K562 (cell line): Measurements from ENCODE around the gene PI4KA. TPM values are rescaled to one million over a fixed set of nuclear protein-coding genes. Genes with fewer than 3 reads are reported as not detected.
A peak's percentile ranks its signal among the peaks of the same experiment; 100 is the strongest.

Experiments used
- AFF4 ChIP-seq: sonication (generic); formaldehyde crosslinking; IDR thresholded peaks from 2 replicates; pipeline ENCODE4 v1.8.0; 2023; ENCODE audit warnings: mild to moderate bottlenecking, missing genetic modification reagents
- FUS ChIP-seq: fragments of 200-400 bp; formaldehyde crosslinking; optimal IDR thresholded peaks from 2 replicates; pipeline ENCODE3; 2017; ENCODE audit warnings: low read depth, low read length
- GATAD2B ChIP-seq: fragments of 450-650 bp; IDR thresholded peaks from 2 replicates; pipeline ENCODE4 v1.6.1; 2017; ENCODE audit warnings: mild to moderate bottlenecking, borderline replicate concordance
- HBP1 ChIP-seq: fragments of 450-650 bp; formaldehyde crosslinking; IDR thresholded peaks from 2 replicates; pipeline ENCODE4 v1.4.0; 2022; ENCODE audit warnings: missing genetic modification characterization
- HCFC1 ChIP-seq: IDR thresholded peaks from 2 replicates; pipeline ENCODE4 v1.6.1; 2012; ENCODE audit warnings: low read depth, low read length, improper control_type of control experiment
- HMG20B ChIP-seq: fragments of 250-450 bp; sonication (Bioruptor Pico); IDR thresholded peaks from 2 replicates; pipeline ENCODE4 v1.5.0; 2021; ENCODE audit warnings: mild to moderate bottlenecking
- MAFK ChIP-seq: IDR thresholded peaks from 2 replicates; pipeline ENCODE4 v1.6.1; 2011; ENCODE audit warnings: low read length, improper control_type of control experiment
- MECOM ChIP-seq: fragments of 250-450 bp; sonication (Bioruptor Pico); IDR thresholded peaks from 2 replicates; pipeline ENCODE4 v1.8.0; 2022; ENCODE audit warnings: inconsistent platforms
- MYNN ChIP-seq, 2 experiments: sonication (generic); formaldehyde crosslinking in 1 of 2; IDR thresholded peaks; 2 replicates each; pipeline versions ENCODE4 v1.5.0 to v1.6.1; 2016 to 2020; ENCODE audit warnings: antibody characterized with exemption in 1 of 2, missing genetic modification reagents in 1 of 2
- NCOA4 ChIP-seq: fragments of 450-650 bp; IDR thresholded peaks from 2 replicates; pipeline ENCODE4 v1.6.1; 2018; ENCODE audit warnings: mild to moderate bottlenecking; ENCODE audit not compliant: partially characterized antibody
- NCOA6 ChIP-seq: fragments of 450-650 bp; IDR thresholded peaks from 2 replicates; pipeline ENCODE4 v1.6.1; 2017; ENCODE audit warnings: mild to moderate bottlenecking
- NRF1 ChIP-seq, 2 experiments: fragments of 450-650 bp; IDR thresholded peaks in 1 of 2; conservative IDR thresholded peaks in 1 of 2; 2 replicates each; pipeline ENCODE4 v1.6.1; 2014; ENCODE audit warnings: mild to moderate bottlenecking in 2 of 2
- SIRT6 ChIP-seq: IDR thresholded peaks from one replicate; pipeline ENCODE4 v1.6.1; 2012; ENCODE audit warnings: low read depth, mild to moderate bottlenecking, control low read depth, inconsistent platforms, low read length, moderate library complexity
- TAF1 ChIP-seq: IDR thresholded peaks from 2 replicates; pipeline ENCODE4 v1.6.1; 2011; ENCODE audit warnings: mild to moderate bottlenecking, low read length, moderate library complexity; ENCODE audit not compliant: insufficient read depth, control insufficient read depth, severe bottlenecking; ENCODE audit errors: extremely low read depth
- ZKSCAN8 ChIP-seq: fragments of 200-800 bp; sonication (Bioruptor generic); IDR thresholded peaks from 2 replicates; pipeline ENCODE4 v1.6.1; 2016; ENCODE audit warnings: missing genetic modification characterization, missing compliant biosample characterization
- ZNF79 ChIP-seq: fragments of 250-450 bp; sonication (Bioruptor Pico); IDR thresholded peaks from 2 replicates; pipeline ENCODE4 v1.4.0; 2020; ENCODE audit warnings: low read depth, mild to moderate bottlenecking, moderate library complexity
- polyA plus RNA-seq, 8 experiments: library from polyadenylated mRNA; depleted of rRNA in 4 of 8; stranded (reverse) in 5 of 8; unstranded in 3 of 8; fragments of >200 nt; fragmentation: Nextera tagmentation in 2 of 8; fragmentation: Illumina TruSeq in 1 of 8; extraction: Ambion mirVana in 2 of 8; extraction: Trizol in 1 of 8; gene quantifications; 2 replicates each; pipeline versions ENCODE4 v1.2.1 to v1.2.3, GENCODE V29; 2011 to 2014; ENCODE audit warnings: inconsistent platforms in 1 of 8, missing spikeins in 1 of 8
- total RNA-seq, 7 experiments: library from RNA; depleted of rRNA in 6 of 7; stranded (reverse); fragments of >200 nt in 6 of 7; fragmentation: Illumina TruSeq in 2 of 7; extraction: Trizol in 2 of 7; gene quantifications; 2 replicates each; pipeline versions ENCODE4 v1.2.1 to v1.2.3, GENCODE V29; 2011 to 2021; ENCODE audit warnings: low replicate concordance in 1 of 7
- TF ChIP-seq, protein P1 (sequence below): fragments of 450-650 bp; IDR thresholded peaks from 2 replicates; pipeline ENCODE4 v1.7.0; 2016; ENCODE audit warnings: borderline replicate concordance

PI4KA gene
- total and polyA plus RNA-seq, 9 of the 15 experiments (the other 6 are each of a cell fraction or from before 2014, with no cell fraction given): 7.3 to 187 (median 84.7) TPM

DNA sequence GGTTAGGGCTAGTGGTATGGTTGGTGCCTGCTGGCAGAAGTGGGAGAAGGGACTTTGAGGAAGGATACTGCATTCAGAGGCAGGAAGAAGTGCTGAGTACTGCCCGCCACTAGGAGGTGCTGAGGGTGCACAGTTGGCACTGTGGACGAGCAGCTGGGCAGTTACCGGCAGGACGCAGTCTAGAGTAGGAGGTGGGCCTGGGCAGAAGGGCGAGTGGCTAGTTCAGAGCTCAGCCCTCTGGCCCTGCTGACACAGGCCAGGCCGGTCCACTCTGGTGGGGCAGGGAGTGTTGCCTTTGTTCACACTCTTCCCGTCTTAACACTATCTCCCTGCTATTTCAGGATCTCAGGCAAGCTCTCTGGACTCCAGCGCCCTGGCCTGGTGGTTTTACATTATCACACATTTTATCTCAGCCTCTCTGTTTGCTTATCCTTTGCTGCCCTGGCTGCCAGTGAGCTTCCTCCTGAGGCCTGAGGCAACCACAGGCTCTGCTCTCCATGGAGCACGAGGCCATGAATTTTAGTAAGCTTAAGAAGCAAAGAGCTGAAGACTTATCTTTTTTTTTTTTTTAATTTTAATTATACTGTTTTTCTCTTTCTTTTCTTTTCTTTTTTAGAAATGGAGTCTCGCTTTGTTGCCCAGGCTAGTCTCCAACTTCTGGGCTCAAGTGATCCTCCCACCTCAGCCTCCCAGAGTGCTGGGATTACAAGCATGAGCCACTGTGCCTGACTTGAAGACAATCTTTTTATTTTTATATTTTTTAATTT lies 27.1 kb upstream of the PI4KA start (continued):
- TF ChIP-seq, protein P1, sequence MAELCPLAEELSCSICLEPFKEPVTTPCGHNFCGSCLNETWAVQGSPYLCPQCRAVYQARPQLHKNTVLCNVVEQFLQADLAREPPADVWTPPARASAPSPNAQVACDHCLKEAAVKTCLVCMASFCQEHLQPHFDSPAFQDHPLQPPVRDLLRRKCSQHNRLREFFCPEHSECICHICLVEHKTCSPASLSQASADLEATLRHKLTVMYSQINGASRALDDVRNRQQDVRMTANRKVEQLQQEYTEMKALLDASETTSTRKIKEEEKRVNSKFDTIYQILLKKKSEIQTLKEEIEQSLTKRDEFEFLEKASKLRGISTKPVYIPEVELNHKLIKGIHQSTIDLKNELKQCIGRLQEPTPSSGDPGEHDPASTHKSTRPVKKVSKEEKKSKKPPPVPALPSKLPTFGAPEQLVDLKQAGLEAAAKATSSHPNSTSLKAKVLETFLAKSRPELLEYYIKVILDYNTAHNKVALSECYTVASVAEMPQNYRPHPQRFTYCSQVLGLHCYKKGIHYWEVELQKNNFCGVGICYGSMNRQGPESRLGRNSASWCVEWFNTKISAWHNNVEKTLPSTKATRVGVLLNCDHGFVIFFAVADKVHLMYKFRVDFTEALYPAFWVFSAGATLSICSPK: peak; percentile 93
- no peak for TF ChIP-seq NCOA4
- TF ChIP-seq MECOM: peak; percentile 80
- peak; percentile 72 to 79 for TF ChIP-seq NRF1 (conservative IDR thresholded peaks at IDR 0.05 in 1 of 2, IDR thresholded peaks at IDR 0.05 in 1 of 2)
- TF ChIP-seq NCOA6: no peak
- no peak for TF ChIP-seq FUS
- TF ChIP-seq HCFC1: peak; percentile 62
- TF ChIP-seq MAFK: peak; percentile 79
- no peak for TF ChIP-seq MYNN (IDR thresholded peaks at IDR 0.05)
- TF ChIP-seq MYNN (CRISPR knock-in tag; IDR thresholded peaks at IDR 0.05): no peak
- TF ChIP-seq HBP1 (CRISPR knock-in tag): peak; percentile 87
- TF ChIP-seq AFF4: 0 out of 2 replicates have a peak, but pooled peaks have one; percentile 70
- no peak for TF ChIP-seq TAF1
- TF ChIP-seq GATAD2B: no peak
- TF ChIP-seq HMG20B (CRISPR knock-in tag): no peak
- TF ChIP-seq ZKSCAN8 (CRISPR knock-in tag): no peak
- peak; percentile 47 for TF ChIP-seq SIRT6
- no peak for TF ChIP-seq ZNF79 (CRISPR knock-in tag)
